ENCODE measurements around the gene BOLA3.
A peak's percentile ranks its signal among the peaks of the same experiment; 100 is the strongest.
"Not testable (repeated sequence)": the region's sequence is repeated elsewhere in the genome, so short reads cannot be mapped to it uniquely, and the experiment has no call there.

BOLA3 gene

GRCh38 chr2:74148457-74149246 is 940 bp upstream of the BOLA3 start:
- DNase-seq: no peak

DNA sequence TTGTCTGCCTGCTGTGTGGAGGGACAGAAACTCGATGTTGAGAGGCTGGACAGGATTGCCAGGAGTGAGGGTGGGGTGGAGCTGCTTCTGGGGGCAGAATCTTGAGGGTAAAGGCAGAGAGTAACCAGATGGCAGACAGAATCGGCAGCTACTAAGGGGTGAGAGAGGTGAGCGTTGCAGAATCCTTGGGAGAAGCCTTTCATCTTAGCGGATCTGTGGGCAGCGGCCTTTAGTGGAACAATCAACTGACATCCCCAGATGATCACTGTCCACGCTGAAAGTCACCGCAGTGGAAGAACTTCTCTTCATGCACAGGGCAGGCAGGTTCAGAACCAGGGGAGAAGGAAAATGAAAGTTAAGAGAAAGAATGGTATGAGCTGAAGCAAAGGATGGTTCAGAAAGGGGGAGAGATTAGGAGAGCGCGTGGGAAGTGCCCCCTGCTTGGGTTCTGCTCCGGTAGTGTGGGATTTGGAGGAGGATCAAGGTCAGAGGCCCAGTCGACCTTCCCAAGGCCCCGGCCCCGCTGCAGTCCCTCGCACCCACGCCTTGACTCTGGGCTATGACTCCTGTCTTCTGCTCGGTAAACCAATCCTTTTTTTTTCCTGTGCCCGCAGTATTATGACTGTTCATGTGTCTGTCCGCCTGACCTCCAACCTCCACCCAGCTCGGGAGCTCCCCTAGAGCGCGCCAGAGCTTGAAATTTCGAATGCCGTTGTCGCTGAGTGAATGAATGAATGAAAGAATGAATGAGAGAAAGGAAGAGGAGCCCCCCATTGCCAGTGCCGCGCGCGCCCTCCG is 584 bp downstream of the BOLA3 start:
- peak; percentile 40 for DNase-seq

DNA sequence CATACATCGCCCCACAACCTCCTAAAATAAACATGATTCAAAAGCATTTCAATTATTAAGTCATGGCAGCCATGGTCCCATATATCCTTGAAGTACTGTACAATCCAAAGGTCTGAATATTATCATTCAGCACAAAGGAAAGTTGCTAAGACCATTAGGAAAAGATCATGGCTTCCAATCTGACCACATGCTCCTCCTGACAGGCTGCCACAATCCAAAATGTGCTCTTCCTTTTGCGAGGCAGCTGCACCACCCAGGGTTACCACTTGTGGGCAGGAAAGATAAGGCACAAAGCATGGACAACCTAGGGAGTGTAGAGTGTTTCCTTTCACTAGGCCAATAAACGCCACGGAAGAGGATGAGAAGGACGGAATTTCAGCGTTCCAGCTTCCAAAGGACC is 5.4 kb downstream of the BOLA3 start:
- no peak for DNase-seq

GRCh38 chr2:74138600-74139323 is 8.9 kb downstream of the BOLA3 start:
- no peak for DNase-seq

DNA sequence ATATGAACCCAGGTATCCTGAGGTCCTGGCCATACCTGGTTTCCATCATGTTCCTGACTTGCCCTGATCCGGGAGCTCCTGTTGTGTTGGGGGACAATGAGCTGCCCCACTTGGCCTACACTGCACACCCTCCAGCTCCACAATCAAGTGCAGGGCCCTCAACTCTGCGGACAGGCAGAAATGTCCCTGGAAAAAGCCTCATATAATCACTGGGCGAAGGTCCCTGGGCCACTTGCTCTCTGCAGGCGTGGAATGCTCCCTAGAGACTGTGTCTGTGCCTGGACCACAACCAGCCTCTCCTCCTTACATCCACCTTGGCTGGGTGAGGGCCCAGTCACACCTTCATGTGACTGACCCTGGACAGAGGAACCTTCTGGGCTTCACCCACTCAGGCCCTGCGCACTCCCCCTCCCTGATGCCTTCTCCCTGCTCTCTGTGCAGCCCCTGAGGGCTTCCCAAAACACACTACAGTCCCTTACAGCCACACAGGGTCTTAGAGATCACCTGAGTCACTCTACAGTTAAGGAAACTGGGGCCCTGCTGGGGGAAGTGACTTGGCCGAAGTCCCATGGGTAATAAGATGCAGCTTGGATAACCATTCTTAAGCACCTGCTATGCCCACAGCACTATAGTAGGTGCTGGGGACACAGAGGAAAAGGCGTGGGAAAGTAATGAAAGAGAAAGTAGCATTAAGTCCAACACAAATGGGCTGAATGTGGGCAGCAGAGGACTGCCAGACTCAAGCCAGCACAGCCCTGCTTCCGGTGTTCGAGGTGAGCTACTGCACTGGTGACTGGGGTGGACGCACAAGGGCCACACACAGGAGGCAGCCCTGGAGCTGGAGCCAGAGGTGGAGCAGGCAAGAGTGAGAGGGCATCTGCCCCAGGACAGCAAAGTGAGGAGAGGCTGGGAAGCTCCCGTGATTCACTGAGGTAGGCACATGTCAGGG is 9.8 kb downstream of the BOLA3 start:
- no peak for DNase-seq

DNA sequence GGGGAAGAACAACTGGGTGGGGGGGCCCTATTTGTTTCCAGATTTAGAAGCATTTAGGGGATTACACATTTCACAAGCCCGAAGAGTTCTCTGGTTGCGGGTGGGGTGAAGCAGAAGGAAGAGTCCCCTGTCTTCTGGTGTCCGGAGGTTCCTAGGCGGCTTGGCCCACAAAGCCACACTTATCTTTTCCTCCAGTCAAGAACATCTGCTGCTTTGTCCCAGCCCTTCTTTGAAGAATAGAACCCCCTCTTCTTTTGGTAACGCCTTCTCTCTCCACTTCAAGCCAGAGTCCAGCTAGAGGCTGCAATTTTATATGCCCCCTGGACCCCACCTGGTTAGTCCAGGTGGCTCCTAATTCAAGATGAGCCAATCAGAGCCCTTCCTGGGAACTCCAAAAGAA is 15.8 kb downstream of the BOLA3 start:
- no peak for DNase-seq

- no peak for DNase-seq
Observed at GRCh38 chr2:74130211-74130995, 17.3 kb downstream of the BOLA3 start.

GRCh38 chr2:74128206-74128605 is 19.5 kb downstream of the BOLA3 start:
- no peak for DNase-seq

- DNase-seq: not testable (repeated sequence)
Observed at GRCh38 chr2:74123955-74124354, 23.8 kb downstream of the BOLA3 start.

GRCh38 chr2:74121846-74122245 is 25.9 kb downstream of the BOLA3 start:
- DNase-seq: not testable (repeated sequence)

GRCh38 chr2:74119912-74120825 is 27.5 kb downstream of the BOLA3 start:
- DNase-seq: peak; percentile 87

GRCh38 chr2:74119339-74119738 is 28.4 kb downstream of the BOLA3 start:
- DNase-seq: no peak

DNA sequence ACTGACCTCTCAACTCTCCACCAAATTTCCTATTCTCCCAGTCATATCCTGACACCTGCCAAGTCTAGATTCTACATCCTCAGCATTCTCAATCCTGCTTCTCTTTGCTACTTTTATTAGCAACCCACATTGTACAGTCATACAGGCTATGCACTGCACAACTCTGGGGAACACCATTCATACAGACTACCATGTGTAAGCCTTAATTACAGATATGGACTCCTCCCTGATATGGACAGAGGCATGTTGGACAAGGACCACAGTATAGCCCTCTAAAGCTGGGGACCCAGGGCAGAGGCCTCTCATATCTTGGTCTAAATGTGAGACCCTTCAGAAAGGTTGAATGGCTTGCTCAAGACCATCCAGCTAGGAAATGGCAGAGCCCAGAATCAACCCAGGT is 36.3 kb downstream of the BOLA3 start:
- no peak for DNase-seq

GRCh38 chr2:74110537-74110936 is 37.2 kb downstream of the BOLA3 start:
- DNase-seq: no peak

DNA sequence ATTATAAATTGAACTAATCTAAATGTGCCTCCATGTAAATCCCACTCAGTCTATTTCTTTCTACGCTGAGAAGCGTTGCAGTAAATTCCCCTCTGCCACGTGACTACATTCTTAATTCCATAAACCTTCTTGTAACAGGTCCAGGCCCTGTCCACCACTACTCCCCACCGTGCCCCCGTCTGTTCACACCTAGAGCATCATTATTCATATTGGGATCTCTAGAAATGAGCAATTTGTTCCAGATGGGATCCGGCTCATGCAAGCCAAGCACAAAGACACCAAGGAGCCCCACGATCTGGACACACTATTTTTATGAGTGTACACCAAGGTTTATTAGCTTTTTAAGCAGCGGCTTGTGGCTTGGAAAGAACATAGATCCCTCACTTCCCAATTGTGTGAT is 38.2 kb downstream of the BOLA3 start:
- no peak for DNase-seq

GRCh38 chr2:74107071-74107470 is 40.6 kb downstream of the BOLA3 start:
- no peak for DNase-seq

GRCh38 chr2:74105413-74105812 is 42.3 kb downstream of the BOLA3 start:
- DNase-seq: no peak

GRCh38 chr2:74104839-74105238 is 42.9 kb downstream of the BOLA3 start:
- DNase-seq: no peak

DNA sequence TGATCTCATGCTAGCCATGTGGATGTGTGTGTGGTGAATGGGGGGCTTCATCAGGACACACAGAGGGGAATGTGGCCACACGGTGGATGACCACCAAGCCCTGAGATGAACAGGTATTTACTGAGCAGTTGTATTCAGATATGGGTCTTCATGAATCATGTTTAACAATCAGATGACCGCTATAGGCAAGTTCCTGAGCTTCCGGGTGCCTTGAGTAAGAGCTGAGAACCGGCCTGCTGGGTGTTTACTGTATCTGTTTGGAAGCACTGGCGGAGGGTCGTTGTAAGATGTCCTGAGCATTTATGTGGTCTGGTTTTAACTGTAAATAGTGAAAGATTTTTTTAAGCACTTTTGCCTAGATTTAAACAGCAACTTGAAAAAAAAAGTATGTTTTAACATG is 43.9 kb downstream of the BOLA3 start:
- no peak for DNase-seq

DNA sequence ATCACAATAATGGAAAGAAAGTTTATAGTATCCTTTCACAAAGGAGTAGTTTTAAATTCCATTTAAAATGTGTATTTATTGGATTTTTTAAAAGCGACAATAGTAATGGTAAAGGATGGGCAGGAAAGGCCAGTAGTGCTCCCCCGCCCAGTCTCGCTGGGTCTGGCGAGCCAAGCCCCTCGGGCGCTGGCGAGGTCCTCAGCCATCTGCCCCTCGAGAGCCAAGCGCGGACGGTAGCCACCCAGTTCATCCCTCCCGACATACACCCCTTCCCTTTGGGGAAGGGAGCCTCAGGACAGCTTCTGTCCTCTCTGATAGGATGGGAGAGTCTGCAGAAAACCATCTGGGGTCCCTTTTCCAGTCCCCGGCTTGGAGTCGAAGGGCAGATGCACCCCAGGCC is 45.2 kb downstream of the BOLA3 start:
- DNase-seq: no peak
